PC-3 (cell line): ENCODE measurements around the gene MYO3B.

Experiments
- CTCF ChIP-seq: fragments of 300-600 bp; sonication (generic); conservative IDR thresholded peaks from 2 replicates; pipeline ENCODE4 v1.5.1; 2017; ENCODE audit warnings: antibody characterized with exemption, low read depth, mild to moderate bottlenecking, low read length
- EZH2 ChIP-seq: fragments of 300-600 bp; sonication (generic); IDR thresholded peaks from one replicate; pipeline ENCODE4 v1.6.1; 2017; ENCODE audit warnings: antibody characterized with exemption, mild to moderate bottlenecking, low read length; ENCODE audit not compliant: unreplicated experiment
- EZH2phosphoT487 ChIP-seq: fragments of 300-600 bp; sonication (generic); IDR thresholded peaks from 2 replicates; pipeline ENCODE4 v1.6.1; 2018; ENCODE audit warnings: mild to moderate bottlenecking, antibody characterized with exemption, low read length, borderline replicate concordance

DNA sequence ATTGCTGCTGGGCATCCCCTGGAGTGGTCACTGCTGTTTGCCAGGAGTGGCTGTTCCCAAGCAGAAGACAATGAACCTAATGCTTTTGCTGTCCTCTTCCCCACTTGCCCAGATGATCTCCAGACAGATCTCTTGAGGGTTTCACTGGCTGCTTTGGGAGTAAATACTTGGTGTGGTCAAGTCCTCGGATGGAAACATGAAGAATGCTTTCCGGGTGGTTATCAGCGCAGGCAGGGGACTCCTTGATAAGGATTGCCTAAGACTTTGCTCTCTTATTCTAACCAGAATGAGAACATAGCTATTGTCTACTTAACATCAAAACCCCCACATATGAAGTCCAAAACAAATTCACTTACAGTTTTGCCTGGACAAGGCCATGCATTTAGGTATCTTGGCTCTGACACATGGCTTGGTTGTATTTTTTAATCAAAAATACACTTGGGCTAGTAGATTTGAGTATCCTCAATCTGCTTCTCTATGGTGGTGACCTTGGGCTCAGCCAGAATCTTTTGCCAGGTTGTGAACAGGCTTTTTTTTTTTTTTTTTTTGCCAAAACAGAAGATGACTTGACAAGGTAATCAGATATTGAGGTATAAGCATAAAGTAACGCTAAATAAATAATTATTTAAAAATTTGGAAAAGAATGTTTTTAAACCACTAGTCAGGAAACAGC is 34.8 kb upstream of the MYO3B start:
- TF ChIP-seq EZH2phosphoT487: no peak
- no peak for TF ChIP-seq CTCF
- no peak for TF ChIP-seq EZH2
